Keratinocyte (primary cell): ENCODE results near the gene P3H2.

Experiments
- EZH2 ChIP-seq: IDR thresholded peaks from one replicate; pipeline ENCODE4 v1.6.1; 2012; ENCODE audit warnings: inconsistent platforms, mild to moderate bottlenecking, low read length, moderate library complexity
- TF ChIP-seq, protein P1 (sequence below), 3 experiments: IDR thresholded peaks in 1 of 3; conservative IDR thresholded peaks in 1 of 3; optimal IDR thresholded peaks in 1 of 3; 2 replicates in 2 of 3; 3 replicates in 1 of 3; pipeline versions ENCODE3 to v1.5.1; 2011; ENCODE audit warnings: low read length in 3 of 3, mild to moderate bottlenecking in 3 of 3, moderate library complexity in 2 of 3, control low read depth in 1 of 3, inconsistent platforms in 1 of 3; ENCODE audit not compliant: insufficient read depth in 2 of 3; ENCODE audit errors: extremely low read depth in 1 of 3

DNA sequence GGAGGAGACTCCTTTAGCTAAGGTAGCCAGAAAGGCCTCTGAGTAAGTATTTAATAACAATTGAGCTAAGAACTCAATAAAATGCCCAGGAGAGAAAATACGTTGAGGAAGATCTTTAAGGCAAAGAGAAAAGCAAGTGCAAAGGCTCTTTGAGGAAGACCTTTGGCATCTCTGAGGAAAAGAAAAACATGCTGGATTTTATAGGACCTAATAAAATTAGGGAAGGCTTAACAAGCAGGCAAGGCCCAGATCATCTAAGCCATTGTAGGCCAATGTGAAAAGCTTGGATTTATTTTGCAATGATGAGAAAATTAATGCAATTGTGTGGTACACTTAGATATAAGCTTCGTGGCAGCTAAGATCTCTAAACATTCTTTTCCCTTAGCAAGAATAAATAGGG lies 75.7 kb downstream of the P3H2 start:
- TF ChIP-seq, protein P1, sequence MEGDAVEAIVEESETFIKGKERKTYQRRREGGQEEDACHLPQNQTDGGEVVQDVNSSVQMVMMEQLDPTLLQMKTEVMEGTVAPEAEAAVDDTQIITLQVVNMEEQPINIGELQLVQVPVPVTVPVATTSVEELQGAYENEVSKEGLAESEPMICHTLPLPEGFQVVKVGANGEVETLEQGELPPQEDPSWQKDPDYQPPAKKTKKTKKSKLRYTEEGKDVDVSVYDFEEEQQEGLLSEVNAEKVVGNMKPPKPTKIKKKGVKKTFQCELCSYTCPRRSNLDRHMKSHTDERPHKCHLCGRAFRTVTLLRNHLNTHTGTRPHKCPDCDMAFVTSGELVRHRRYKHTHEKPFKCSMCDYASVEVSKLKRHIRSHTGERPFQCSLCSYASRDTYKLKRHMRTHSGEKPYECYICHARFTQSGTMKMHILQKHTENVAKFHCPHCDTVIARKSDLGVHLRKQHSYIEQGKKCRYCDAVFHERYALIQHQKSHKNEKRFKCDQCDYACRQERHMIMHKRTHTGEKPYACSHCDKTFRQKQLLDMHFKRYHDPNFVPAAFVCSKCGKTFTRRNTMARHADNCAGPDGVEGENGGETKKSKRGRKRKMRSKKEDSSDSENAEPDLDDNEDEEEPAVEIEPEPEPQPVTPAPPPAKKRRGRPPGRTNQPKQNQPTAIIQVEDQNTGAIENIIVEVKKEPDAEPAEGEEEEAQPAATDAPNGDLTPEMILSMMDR (optimal IDR thresholded peaks at IDR 0.05 in 1 of 3, IDR thresholded peaks at IDR 0.05 in 1 of 3, conservative IDR thresholded peaks at IDR 0.05 in 1 of 3; ENCODE audit: extremely low read depth in 1 of 3, insufficient read depth in 2 of 3, low read length in 3 of 3), result no peak
- no peak for TF ChIP-seq EZH2
